Endothelial cell of umbilical vein (primary cell): Measurements from ENCODE around the gene PALM. TPM values are rescaled to one million over a fixed set of nuclear protein-coding genes. Genes with fewer than 3 reads are reported as not detected.

Experiments used
- BruUV-seq: library from RNA; stranded (reverse); fragments of 400-500 nt; replicated peaks from 2 replicates; lab custom pipeline; 2021; lab: Mats Ljungman, UMichigan
- CTCF ChIA-PET: fragments of 300-600, 350-600 bp; sonication (Branson Sonifier 250); formaldehyde crosslinking; loops from one replicate; lab custom pipeline; 2021; ENCODE audit warnings: antibody characterized with exemption, inconsistent platforms; lab: Charles Lee
- POLR2A ChIA-PET: fragments of 300-600, 350-600 bp; sonication (Branson Sonifier 250); formaldehyde crosslinking; loops from one replicate; lab custom pipeline; 2021; ENCODE audit warnings: antibody characterized with exemption, inconsistent platforms; lab: Charles Lee
- DNase-seq: peaks from one replicate; pipeline ENCODE4 v3.0.0-alpha.2; 2011; ENCODE audit warnings: low read depth, low spot score
- FAIRE-seq: peaks from 2 replicates; lab custom pipeline; 2011; peaks lifted over from hg19 to GRCh38; lab: Jason Lieb, UNC
- H2AFZ ChIP-seq: 2 replicates; pipeline ENCODE4 v1.6.0; 2012; ENCODE audit warnings: low read depth, low read length, control low read depth, inconsistent platforms
- H3K27ac ChIP-seq: 2 replicates; pipeline ENCODE4 v1.5.1; 2011; ENCODE audit warnings: low read depth, mild to moderate bottlenecking, control low read depth, low read length, moderate library complexity; ENCODE audit not compliant: insufficient read depth
- H3K27me3 ChIP-seq, 2 experiments: 2 replicates each; pipeline versions ENCODE4 v1.6.0 to v1.6.1; 2011; ENCODE audit warnings: low read length in 2 of 2, mixed read lengths in 1 of 2; ENCODE audit not compliant: control insufficient read depth in 2 of 2, insufficient read depth in 2 of 2
- H3K36me3 ChIP-seq, 2 experiments: 2 replicates in 1 of 2; 3 replicates in 1 of 2; pipeline ENCODE4 v1.5.1; 2011; ENCODE audit warnings: low read length in 2 of 2, mild to moderate bottlenecking in 1 of 2, moderate library complexity in 1 of 2; ENCODE audit not compliant: control insufficient read depth in 2 of 2, insufficient read depth in 2 of 2; ENCODE audit errors: extremely low read depth in 1 of 2
- H3K4me1 ChIP-seq: 3 replicates; pipeline ENCODE4 v1.5.1; 2011; ENCODE audit warnings: mild to moderate bottlenecking, low read length; ENCODE audit not compliant: control insufficient read depth, insufficient read depth; ENCODE audit errors: extremely low read depth
- H3K4me2 ChIP-seq: 2 replicates; pipeline ENCODE4 v1.6.1; 2011; ENCODE audit warnings: low read length, control low read depth, mixed read lengths; ENCODE audit not compliant: insufficient read depth
- H3K4me3 ChIP-seq, 3 experiments: fragments of 200-600 bp in 1 of 3; sonication (generic), shearing (Covaris generic) in 1 of 3; replicated peaks in 1 of 3; 2 replicates each; pipeline ENCODE4 v1.5.1; 2011 to 2016; ENCODE audit warnings: control low read depth in 3 of 3, low read length in 3 of 3, mild to moderate bottlenecking in 2 of 3, inconsistent platforms in 1 of 3, low read depth in 1 of 3, moderate library complexity in 1 of 3; ENCODE audit not compliant: insufficient read depth in 1 of 3
- H3K79me2 ChIP-seq: 2 replicates; pipeline ENCODE4 v1.6.0; 2012; ENCODE audit warnings: low read length, inconsistent platforms; ENCODE audit not compliant: control insufficient read depth, insufficient read depth
- H3K9ac ChIP-seq: replicated peaks from 2 replicates; pipeline ENCODE3; 2011; ENCODE audit warnings: low read length, control low read depth; ENCODE audit not compliant: insufficient read depth; ENCODE audit errors: extremely low read depth
- H3K9me1 ChIP-seq: replicated peaks from 3 replicates; pipeline ENCODE4 v1.6.0; 2011; ENCODE audit warnings: mild to moderate bottlenecking, low read length; ENCODE audit not compliant: control insufficient read depth, insufficient read depth; ENCODE audit errors: extremely low read depth
- H3K9me3 ChIP-seq: replicated peaks from 2 replicates; pipeline ENCODE4 v1.5.1; 2012; ENCODE audit warnings: low read length, inconsistent platforms; ENCODE audit not compliant: control insufficient read depth, insufficient read depth
- H4K20me1 ChIP-seq: replicated peaks from 2 replicates; pipeline ENCODE3; 2011; ENCODE audit warnings: mild to moderate bottlenecking, low read length; ENCODE audit not compliant: control insufficient read depth, insufficient read depth; ENCODE audit errors: extremely low read depth
- CTCF ChIP-seq, 2 donors: IDR thresholded peaks; 1 replicate in 1 of 2; 2 replicates in 1 of 2; pipeline ENCODE4 v1.5.1; 2011; ENCODE audit warnings: low read length in 2 of 2, mild to moderate bottlenecking in 2 of 2, moderate library complexity in 2 of 2, control low read depth in 1 of 2, inconsistent platforms in 1 of 2, low read depth in 1 of 2; ENCODE audit not compliant: insufficient read depth in 1 of 2; ENCODE audit errors: extremely low read depth in 1 of 2
- EZH2 ChIP-seq: IDR thresholded peaks from 2 replicates; pipeline ENCODE4 v1.6.1; 2012; ENCODE audit warnings: borderline replicate concordance, low read depth, mild to moderate bottlenecking, moderate library complexity, low read length, inconsistent platforms; ENCODE audit not compliant: severe bottlenecking
- FOS ChIP-seq: IDR thresholded peaks from 2 replicates; pipeline ENCODE4 v1.6.1; 2011; ENCODE audit warnings: mild to moderate bottlenecking, low read length, moderate library complexity, borderline replicate concordance; ENCODE audit not compliant: insufficient read depth
- GATA2 ChIP-seq: IDR thresholded peaks from 2 replicates; pipeline ENCODE4 v1.7.0; 2011; ENCODE audit warnings: low read depth, mild to moderate bottlenecking, moderate library complexity, mixed read lengths, low read length; ENCODE audit not compliant: insufficient read length, insufficient read depth
- JUN ChIP-seq: IDR thresholded peaks from 2 replicates; pipeline ENCODE4 v1.6.1; 2011; ENCODE audit warnings: borderline replicate concordance, low read depth; ENCODE audit not compliant: insufficient read length, insufficient read depth
- MYC ChIP-seq: IDR thresholded peaks from one replicate; pipeline ENCODE4 v1.6.1; 2011; ENCODE audit warnings: mild to moderate bottlenecking, low read depth, low read length
- POLR2A ChIP-seq: IDR thresholded peaks from 2 replicates; pipeline ENCODE4 v1.6.1; 2012; ENCODE audit warnings: low read depth, mild to moderate bottlenecking, control low read depth, low read length
- POLR2AphosphoS5 ChIP-seq: IDR thresholded peaks from 2 replicates; pipeline ENCODE4 v1.6.1; 2012; ENCODE audit warnings: low read depth, mild to moderate bottlenecking, control low read depth, low read length, moderate library complexity; ENCODE audit not compliant: insufficient read depth
- dilution Hi-C: fragments of 300-500 bp; cut with MboI; formaldehyde crosslinking; loops from one replicate; pipeline ENCODE4 v1.15.0; 2019; ENCODE audit warnings: low sequenced_read_pairs; ENCODE audit not compliant: extremely low pct_ligation_motif_present
- intact Hi-C: fragments of 100-400 bp; cut with micrococcal nuclease; formaldehyde crosslinking; loops from one replicate; pipeline ENCODE4 v1.10.0; 2022
- polyA plus RNA-seq, 4 experiments: library from polyadenylated mRNA; depleted of rRNA in 3 of 4; stranded (reverse) in 3 of 4; unstranded in 1 of 4; fragments of >200 nt; gene quantifications; 2 replicates each; pipeline versions ENCODE4 v1.2.1 to v1.2.3, GENCODE V29; 2011 to 2012; ENCODE audit warnings: missing spikeins in 1 of 4
- total RNA-seq: library from RNA; stranded (reverse); gene quantifications from 2 replicates; pipeline ENCODE4 v1.2.3, GENCODE V29; 2021
- TF ChIP-seq, protein P1 (sequence below): IDR thresholded peaks from 2 replicates; pipeline ENCODE4 v1.6.1; 2011; ENCODE audit not compliant: insufficient read depth, insufficient read length

The PALM gene
- total and polyA plus RNA-seq, 2 donors (not counting 3 experiments of a cell fraction or from before 2014, with no cell fraction given), result 3.9 to 31.8 TPM

GRCh38 chr19:736125-736524, 27.4 kb downstream of the PALM start:
- intact Hi-C loops, result no loop called here
- no peak for TF ChIP-seq EZH2
- no peak for TF ChIP-seq GATA2
- TF ChIP-seq, protein P1, sequence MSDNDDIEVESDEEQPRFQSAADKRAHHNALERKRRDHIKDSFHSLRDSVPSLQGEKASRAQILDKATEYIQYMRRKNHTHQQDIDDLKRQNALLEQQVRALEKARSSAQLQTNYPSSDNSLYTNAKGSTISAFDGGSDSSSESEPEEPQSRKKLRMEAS, result no peak
- no peak for TF ChIP-seq FOS
- no peak for TF ChIP-seq POLR2A
- no peak for TF ChIP-seq JUN
- no peak for TF ChIP-seq CTCF (IDR thresholded peaks at IDR 0.05; ENCODE audit: extremely low read depth in 1 of 2, insufficient read depth in 1 of 2, low read depth in 1 of 2, low read length in 2 of 2)
- TF ChIP-seq MYC, result no peak
- TF ChIP-seq POLR2AphosphoS5, result no peak
- BruUV-seq, result no TSS peak
- no peak overlapping the region for H2AFZ ChIP-seq
- no peak overlapping the region for H3K4me3 ChIP-seq
- no peaks in the 10 kb centered on the region for H3K79me2 ChIP-seq
- CTCF ChIA-PET, result interaction anchor here (1.1 kb wide), 1 partner anchor 9 kb away, joined by 4 read pairs; no protein-coding TSS in a partner anchor
- no peak overlapping the region for H3K4me2 ChIP-seq
- POLR2A ChIA-PET, result no interaction called here
- H3K27me3 ChIP-seq, result no peaks in the 10 kb centered on the region
- no peaks in the 10 kb centered on the region for H4K20me1 ChIP-seq
- no peak for DNase-seq
- FAIRE-seq, result no peak
- H3K36me3 ChIP-seq, result no peaks in the 10 kb centered on the region
- H3K9me1 ChIP-seq, result no peaks in the 10 kb centered on the region
- H3K4me1 ChIP-seq, result no peaks in the 10 kb centered on the region
- H3K27ac ChIP-seq, result no peak overlapping the region
- dilution Hi-C loops, result no loop called here
- H3K9ac ChIP-seq, result no peak overlapping the region
- H3K9me3 ChIP-seq, result no peaks in the 10 kb centered on the region
